BJ (cell line): Measurements from ENCODE around the gene TXNRD1. TPM values are rescaled to one million over a fixed set of nuclear protein-coding genes. Genes with fewer than 3 reads are reported as not detected.

ENCODE experiments used
- CTCF ChIA-PET: fragments of 350-600 bp; formaldehyde crosslinking; extraction: SDS; loops from one replicate; lab custom pipeline; 2021; ENCODE audit warnings: antibody characterized with exemption, inconsistent platforms; lab: Yijun Ruan, JAX
- POLR2A ChIA-PET: fragments of 300-600 bp; sonication (Branson Sonifier 250); formaldehyde crosslinking; extraction: SDS; loops from one replicate; lab custom pipeline; 2021; ENCODE audit warnings: antibody characterized with exemption; lab: Charles Lee
- DNase-seq: peaks from one replicate; pipeline ENCODE4 v3.0.0-alpha.2; 2011; ENCODE audit warnings: low read depth
- H3K27me3 ChIP-seq: 2 replicates; pipeline ENCODE4 v1.6.0; 2011; ENCODE audit warnings: low read length; ENCODE audit not compliant: control insufficient read depth, insufficient read depth
- H3K36me3 ChIP-seq: 2 replicates; pipeline ENCODE4 v1.5.1; 2011; ENCODE audit warnings: low read length; ENCODE audit not compliant: control insufficient read depth, insufficient read depth
- H3K4me3 ChIP-seq: 2 replicates; pipeline ENCODE4 v1.5.1; 2011; ENCODE audit warnings: low read depth, mild to moderate bottlenecking, control low read depth, low read length
- CTCF ChIP-seq: IDR thresholded peaks from 2 replicates; pipeline ENCODE4 v1.5.1; 2011; ENCODE audit warnings: low read depth, mild to moderate bottlenecking, control low read depth, inconsistent platforms, low read length, moderate library complexity; ENCODE audit not compliant: insufficient read depth
- polyA plus RNA-seq: library from polyadenylated mRNA; depleted of rRNA; stranded (reverse); fragments of >200 nt; gene quantifications from 2 replicates; pipeline ENCODE4 v1.2.3, GENCODE V29; 2011

The TXNRD1 gene
- polyA plus RNA-seq, 1 experiment = 1,028 TPM

GRCh38 chr12:104285740-104286515 is 70.3 kb downstream of the TXNRD1 start:
- ChIA-PET CTCF (interaction anchor here (0.7 to 1.8 kb wide), 2 partner anchors 67 to 75 kb away, joined by 3 to 7 read pairs; no protein-coding TSS in a partner anchor), POLR2A (interaction anchor here (1.0 to 1.4 kb wide), 2 partner anchors 62 to 66 kb away, joined by 5 to 9 read pairs; no protein-coding TSS in a partner anchor)

GRCh38 chr12:104286516-104287482 is 71.2 kb downstream of the TXNRD1 start:
- ChIA-PET CTCF (interaction anchor here (0.7 to 1.8 kb wide), 6 partner anchors 43 to 94 kb away, joined by 3 to 7 read pairs (median 3); no protein-coding TSS in a partner anchor), POLR2A (interaction anchor here (0.8 to 1.4 kb wide), 3 partner anchors 63 to 109 kb away, joined by 3 to 9 read pairs (median 5); no protein-coding TSS in a partner anchor)
- peak overlapping the region; percentile 91 for H3K4me3 ChIP-seq
- no peak for TF ChIP-seq CTCF
- peak; percentile 93 for DNase-seq
- H3K36me3 ChIP-seq = peaks cover 2% of the 10 kb centered on the region
- H3K27me3 ChIP-seq = no peaks in the 10 kb centered on the region

More at GRCh38 chr12:104285740-104286515, 70.3 kb downstream of the TXNRD1 start:
- no peaks in the 10 kb centered on the region; the same call in 1 of the 2 replicates for H3K36me3 ChIP-seq
- no peak for TF ChIP-seq CTCF
- DNase-seq = no peak
- no peaks in the 10 kb centered on the region for H3K27me3 ChIP-seq
- peak overlapping the region; percentile 91 for H3K4me3 ChIP-seq

GRCh38 chr12:104288635-104289274 is 73.2 kb downstream of the TXNRD1 start:
- ChIA-PET POLR2A (interaction anchor here (0.6 to 0.7 kb wide), 3 partner anchors 98 to 1959 kb away, joined by 3 to 4 read pairs (median 3); no protein-coding TSS in a partner anchor), CTCF (interaction anchor here (0.9 to 1.4 kb wide), 6 partner anchors 11 to 180 kb away, joined by 3 to 4 read pairs (median 4); partner anchors contain the start of gene EID3)
- no peak for TF ChIP-seq CTCF
- Histone ChIP-seq H3K27me3 (no peaks in the 10 kb centered on the region), H3K36me3 (peaks cover 9% of the 10 kb centered on the region), H3K4me3 (peak overlapping the region; percentile 91)
- DNase-seq = no peak

- Histone ChIP-seq H3K4me3 (peak overlapping the region; percentile 91), H3K36me3 (peaks cover 10% of the 10 kb centered on the region), H3K27me3 (no peaks in the 10 kb centered on the region)
- TF ChIP-seq CTCF = no peak
- CTCF ChIA-PET = interaction anchor here (0.9 to 1.3 kb wide), 2 partner anchors 72 to 85 kb away, joined by 3 to 4 read pairs; no protein-coding TSS in a partner anchor
- POLR2A ChIA-PET = interaction anchor here (0.8 kb wide), 1 partner anchor 113 kb away, joined by 3 read pairs; no protein-coding TSS in a partner anchor
- no peak for DNase-seq
Observed at GRCh38 chr12:104290320-104290719, 74.7 kb downstream of the TXNRD1 start.
